NCI-H82 (cell line): ENCODE data around the gene MAGI1.
"Not testable (repeated sequence)": the region's sequence is repeated elsewhere in the genome, so short reads cannot be mapped to it uniquely, and the experiment has no call there.

ENCODE experiments used
- DNase-seq: peaks from one replicate; lab custom pipeline; 2025; lab: John Stamatoyannopoulos, UW

MAGI1 gene

DNA sequence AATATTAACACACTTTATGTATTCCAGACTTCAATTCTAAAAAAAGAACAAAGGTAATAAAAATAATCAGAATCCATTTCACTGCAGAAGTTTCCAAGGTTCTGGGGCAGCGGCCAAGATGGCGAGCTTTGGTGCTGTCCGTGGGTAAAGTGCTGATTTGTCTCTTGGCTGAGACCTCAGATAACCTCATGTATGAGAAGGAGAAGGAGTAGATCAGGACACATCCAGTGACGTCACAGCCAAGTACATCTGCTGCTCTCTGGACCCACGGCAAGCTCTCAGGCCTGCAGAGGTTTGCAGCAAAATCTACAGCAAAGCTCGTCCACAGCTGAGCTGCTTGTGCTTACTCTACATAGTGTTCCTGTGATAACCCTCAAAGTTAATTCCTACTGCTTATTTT is 165.7 kb downstream of the MAGI1 start:
- peak; percentile 73 for DNase-seq

DNA sequence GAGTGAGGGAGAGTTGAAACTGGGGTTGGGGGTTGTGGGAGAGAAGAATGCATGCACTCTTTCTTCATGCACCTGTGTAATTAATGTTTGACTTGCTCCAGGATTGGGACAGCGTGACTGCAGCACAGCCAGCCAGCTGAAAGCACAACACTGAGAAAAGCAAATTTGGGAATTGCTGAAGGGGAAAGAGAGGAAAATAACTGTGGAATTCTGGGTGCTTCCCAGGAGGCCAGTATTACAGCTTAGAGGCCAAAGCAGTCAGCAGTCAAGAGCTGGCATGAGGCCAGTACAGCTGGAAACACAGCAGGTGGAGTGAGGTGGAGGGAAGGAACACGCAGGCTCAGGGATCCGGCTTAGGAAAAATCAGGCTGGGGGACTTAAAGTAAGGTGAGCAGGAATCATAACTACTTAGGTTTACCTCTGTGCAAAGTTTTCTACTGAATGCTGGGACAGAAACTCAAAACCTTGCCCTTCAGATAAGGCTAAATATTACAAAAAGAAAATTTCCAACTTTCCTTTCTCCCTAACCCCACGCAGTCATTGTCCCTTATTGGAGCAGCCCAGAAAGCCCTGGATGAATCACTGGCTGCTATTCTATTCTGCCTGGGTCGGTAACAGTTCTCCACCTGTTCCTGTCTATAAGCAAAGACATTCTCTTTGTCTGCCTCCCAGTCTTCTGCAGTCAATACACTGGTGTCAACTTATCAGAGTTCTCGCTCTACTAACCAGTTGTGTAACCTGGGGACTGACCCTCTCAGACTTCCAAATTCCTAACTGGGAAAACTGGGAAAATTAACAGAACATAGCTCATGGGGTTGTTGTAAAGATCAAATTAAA is 167.2 kb downstream of the MAGI1 start:
- DNase-seq: peak; percentile 92

DNA sequence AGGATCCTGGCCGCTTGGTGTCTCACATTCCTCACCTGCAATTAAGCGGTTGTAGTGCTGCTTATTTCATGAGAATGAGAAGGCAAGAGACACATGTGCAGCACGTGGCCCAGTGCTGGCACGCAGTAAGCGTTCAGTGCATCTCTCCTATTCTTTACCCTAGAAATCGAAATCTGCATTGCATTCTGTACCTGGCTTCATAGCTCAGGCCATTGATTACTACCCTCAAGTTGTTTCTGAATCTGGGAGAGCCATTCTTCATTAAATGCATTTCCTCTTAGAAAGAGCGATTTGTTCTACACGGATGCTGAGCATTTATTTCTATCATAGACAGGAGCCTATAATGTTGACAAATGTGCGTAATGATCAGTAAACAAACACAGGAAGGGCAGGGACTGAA is 168.9 kb downstream of the MAGI1 start:
- DNase-seq: no peak

DNA sequence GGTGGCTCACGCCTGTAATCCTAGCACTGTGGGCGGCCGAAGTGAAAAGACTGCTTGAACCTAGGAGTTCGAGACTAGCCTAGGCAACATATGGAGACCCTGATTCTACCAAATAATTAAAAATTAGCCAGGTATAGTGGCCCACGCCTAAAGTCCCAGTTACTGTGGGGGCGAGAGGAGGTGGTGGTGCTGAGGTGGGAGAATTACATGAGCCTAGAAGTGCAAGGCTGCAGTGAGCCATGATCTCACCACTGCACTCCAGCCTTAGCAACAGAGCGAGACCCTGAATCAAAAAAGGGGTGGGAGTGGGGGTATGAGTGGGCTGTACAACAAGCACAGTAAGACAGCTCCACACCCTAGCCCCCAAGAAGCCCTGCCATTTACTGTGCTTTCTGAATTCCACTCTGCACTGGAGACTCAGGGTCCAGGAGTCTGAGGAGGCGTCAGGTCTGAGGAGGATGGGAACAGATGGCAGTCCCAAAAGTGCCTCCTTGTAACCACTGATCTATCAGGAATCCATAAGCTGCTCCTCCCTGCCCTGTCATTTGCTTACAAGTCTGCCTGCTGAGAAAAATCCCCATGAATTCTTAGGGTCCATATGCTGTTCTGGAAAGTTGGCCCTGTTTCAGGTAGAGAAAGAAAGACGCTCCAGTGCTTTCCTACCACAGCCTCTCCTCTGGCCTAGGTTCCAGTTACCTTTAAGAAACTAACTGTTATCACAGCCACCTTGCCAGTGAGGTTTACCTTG is 171.1 kb downstream of the MAGI1 start:
- peak; percentile 80 for DNase-seq

DNA sequence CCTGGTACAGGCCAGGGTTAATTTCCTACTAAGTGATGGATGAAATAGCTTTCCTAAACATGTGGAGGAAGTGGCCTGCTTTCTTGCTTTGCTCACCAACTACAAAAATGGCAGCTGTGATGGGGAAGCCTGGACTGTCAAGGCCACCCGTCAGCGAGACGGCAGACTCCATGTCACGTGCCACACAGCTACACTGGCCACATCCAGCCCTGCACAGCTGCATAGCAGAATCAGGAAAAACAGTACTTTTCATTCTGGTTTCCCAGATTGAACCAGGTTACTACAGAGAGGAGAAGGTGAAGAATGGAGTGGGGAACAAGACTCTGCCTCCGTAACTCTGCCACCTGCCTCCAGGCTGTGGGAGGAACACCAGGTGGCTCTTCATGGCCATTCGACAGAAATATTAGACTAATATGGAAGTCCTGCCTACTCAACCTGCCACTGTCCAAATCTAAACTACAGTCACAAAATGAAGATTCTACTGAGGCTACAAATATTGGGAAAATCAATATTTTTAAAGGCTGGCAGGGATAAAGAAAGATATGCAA is 174.3 kb downstream of the MAGI1 start:
- no peak for DNase-seq

DNA sequence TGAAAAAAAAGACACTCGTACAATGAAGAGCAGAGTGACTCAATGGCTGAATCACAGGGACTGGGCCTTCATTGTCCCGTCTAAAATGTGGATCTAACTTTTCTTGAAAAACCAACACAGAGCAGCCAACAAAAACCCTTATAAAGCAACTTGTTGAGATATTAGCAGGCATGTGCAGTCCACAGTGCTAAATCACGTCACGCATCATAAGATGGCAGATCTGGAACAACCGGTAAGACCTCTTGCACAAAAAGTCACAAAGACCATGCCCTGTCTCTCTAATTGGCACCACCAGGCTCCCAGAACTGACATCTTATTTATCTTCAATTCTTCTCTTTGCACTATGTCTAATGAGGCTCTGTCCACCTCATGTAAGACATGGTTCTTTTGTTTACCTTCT is 177.0 kb downstream of the MAGI1 start:
- DNase-seq: no peak

DNA sequence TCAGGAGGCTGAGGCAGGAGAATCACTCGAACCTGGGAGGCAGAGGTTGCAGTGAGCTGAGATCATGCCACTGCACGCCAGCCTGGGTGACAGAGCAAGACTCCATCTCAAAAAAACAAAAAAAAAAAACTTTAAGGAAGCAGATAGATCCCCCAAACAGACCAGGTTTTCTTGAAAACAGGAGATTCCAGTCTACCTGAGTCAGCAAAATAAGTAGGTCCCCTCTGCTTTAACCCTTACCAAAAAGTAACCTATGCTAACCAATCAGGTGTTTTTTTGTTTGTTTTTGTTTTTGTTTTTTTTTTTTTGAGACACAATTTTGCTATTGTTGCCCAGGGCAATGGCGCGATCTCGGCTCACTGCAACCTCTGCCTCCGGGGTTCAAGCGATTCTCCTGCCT is 179.1 kb downstream of the MAGI1 start:
- DNase-seq: not testable (repeated sequence)

DNA sequence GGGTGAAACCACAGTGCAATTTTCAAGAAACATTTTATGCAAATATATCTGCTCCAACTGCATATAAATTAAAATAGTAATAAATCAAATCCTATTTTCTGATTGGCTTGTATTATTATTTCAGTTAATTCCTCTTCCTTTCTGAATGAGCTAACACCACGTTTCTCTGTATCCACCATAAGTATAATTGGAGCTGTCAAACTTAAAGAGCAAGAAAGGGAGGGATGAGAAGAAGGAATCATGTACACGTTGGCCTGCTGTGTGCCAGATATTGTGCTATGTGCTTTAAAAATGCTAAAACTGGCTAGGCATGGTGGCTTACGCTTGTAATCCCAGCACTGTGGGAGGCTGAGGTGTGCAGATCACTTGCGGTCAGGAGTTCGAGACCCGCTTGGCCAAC is 180.0 kb downstream of the MAGI1 start:
- no peak for DNase-seq

DNA sequence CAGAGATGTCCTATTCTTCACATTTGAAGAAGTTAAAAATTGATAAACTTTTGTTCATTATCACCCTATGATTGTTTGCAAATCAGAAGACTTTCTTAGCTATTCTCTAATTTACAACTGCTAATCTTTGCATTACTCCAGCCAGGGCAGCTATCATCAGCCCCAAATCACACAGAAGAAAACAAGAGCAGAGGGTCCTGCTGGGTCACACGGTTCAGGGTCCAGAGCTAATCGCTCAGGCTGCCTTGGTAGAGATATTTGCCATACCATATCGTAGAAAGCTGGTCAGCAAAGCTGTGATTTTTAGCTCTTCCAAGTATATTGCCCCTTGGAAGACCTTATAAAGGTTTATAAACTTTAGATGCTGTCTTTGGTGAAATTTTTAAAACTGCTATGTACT is 181.4 kb downstream of the MAGI1 start:
- DNase-seq: no peak

DNA sequence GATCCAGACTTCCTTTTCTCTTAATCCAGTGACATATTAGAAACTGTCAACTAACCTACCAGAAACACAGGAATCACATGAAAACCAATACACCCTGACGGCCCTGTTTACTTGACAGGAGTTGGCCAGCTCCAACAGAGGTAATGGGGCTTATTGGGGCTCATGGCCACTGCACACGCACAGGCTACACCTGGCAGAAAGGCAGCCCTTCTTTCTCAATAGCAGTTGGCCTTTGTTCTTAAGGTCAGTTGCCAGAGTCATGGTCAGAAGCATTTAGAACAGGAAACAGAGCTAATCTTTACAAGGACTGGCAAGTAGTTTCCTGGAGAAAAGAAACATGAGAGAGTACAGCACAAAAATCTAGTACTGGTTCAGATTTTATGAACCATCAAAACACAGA is 181.8 kb downstream of the MAGI1 start:
- DNase-seq: no peak

DNA sequence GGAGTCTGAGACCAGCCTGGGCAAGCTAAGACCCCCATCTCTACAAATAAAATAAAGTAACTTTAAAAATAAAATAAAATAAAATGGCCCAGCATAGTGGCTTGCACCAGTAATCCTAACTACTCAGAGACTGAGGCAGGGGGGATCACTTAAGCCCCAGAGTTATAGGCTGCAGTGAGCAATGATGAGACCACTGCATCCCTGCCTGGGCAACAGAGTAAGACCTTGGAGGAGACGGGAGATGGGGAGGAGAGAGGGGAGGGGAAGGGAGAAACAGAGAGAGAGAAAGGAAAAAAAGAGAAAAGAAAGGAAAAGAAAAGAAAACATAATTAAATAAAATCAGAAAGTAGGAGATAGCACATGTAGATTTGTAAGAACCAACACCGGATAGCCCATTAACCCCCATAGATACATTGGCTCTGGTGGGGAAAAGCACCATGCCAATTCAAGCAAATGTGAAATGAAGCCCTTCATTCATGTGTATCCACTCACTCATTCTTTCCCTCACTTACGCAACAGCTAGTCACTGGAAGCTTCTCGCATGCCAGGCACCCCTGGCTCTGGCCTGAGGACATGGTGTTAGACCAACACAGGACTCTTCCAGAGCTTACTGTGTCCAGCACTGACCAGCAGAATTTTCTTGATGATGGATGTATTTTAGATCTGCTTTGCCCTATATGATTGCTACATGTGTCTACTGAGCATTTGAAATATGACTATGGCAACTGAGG is 183.2 kb downstream of the MAGI1 start:
- DNase-seq: no peak

DNA sequence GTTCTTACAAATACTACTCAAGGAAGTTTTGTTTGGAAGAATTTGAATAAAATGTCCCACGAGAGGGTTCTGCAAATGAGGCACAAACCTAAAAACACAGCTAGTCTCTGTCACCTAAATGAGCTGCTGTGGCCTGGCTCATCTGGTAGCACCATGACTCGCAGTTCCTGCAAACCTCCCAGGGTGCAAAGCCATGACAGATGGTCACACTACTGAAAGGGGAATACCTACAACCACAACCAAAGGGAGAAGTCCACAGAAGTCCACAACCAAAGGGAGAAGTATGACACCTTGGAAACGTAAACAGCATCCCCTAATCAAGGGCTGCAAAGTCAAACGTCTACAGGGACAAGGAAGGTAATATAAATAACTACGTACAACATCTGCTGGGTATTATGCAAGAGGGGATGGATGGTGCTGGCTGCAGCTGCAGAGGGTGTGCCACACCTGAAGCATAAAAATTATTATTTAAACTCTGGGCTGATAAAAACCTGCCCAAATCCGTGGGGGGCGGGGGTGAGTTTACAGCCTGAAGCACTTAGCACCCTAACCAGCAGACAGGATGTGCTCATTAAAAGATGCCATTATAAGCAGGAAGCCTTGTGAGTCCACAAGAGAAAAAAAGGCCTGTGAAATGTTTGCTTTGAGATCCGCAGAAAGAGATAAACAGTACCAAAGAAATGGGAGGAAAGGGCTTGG is 184.0 kb downstream of the MAGI1 start:
- peak; percentile 41 for DNase-seq

DNA sequence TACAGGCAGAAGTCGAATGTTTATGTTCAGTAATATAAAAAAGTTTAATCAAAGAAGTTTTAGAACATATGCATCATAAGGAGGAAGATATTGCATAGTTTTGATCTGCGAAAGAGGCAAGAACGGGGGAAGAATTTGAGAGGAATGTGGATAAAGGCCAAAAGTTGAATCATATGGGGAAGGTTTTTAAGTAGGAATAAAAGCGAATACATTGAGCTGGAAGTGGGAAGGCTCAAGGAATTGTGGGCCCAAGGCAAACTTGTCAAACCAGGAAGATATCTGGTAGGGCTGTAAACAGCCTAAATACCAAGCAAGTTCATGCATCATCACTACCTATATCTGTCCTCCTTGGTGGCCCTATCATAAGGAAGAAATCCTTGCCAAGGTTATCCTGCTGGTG is 186.9 kb downstream of the MAGI1 start:
- DNase-seq: no peak

DNA sequence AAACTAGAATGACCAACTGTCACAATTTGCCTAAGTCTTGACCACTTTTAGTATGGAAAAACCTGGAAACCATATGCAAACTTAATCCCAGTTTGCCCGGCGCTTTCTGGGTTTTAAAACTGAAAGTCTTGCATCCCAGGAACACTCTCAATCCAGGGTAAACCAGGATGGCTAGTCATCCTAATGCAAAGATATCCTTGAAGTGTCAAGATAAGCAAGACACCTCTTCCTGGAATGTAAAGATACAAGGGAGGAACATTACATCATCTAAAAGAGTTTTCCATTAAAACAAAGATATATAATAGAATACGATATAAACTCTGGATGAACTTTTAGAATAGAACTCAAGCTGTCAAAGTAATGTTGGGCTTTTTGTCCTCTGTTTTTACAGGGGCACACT is 188.5 kb downstream of the MAGI1 start:
- DNase-seq: no peak

DNA sequence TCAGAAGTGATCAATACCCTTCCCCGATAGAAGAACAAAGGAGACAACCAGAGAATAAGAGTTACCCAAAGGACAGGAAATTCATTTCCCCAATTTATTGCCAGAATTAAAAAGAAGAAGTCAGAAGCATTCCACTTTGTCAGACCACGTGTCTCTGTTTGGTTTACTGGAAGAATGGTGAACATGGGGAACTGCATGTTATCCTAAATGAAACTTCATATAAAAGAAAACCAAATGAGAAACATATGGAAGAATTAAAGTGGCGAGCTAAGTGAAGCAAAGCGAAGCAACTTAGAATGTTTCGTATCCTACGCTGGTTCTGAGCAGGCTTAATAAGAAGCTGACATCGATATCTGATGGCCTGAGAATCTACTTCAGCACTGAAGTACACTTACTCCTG is 190.7 kb downstream of the MAGI1 start:
- no peak for DNase-seq

DNA sequence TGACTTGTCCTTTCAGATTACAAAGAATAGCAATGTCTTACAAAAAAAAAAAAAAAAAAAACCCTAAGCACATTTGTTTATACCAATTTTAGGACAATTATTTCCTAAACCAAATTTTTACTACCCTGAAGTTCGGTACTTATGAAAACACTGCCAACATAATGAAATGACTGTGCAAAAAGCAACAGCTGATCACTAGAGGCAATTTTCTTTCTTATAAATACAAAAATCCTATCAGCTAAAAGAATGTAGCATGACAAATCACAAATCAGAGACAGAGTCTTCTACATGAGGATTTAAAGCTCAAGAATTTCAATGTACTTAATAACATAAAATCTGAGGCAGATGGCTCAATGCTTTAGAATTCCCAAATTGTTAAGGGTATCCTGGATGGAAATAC is 191.8 kb downstream of the MAGI1 start:
- DNase-seq: no peak

DNA sequence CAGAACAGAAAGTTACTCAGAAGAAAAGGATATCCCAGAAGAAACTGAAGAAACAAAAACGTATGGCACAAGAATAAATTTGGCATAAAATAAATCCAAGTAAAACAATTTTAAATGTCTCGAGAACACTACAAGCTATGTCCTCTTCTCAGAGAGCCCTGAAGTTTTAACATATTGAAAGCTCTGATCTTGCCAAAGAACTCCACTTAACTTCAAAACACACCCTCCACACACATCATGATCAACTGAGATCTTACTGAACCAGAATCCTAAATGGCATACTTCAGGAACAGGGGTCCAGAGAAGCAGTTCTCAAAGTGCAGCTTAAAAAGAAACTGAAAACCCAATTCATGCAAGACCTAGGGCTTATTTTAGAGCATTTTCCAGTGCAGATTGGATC is 194.3 kb downstream of the MAGI1 start:
- DNase-seq: no peak

DNA sequence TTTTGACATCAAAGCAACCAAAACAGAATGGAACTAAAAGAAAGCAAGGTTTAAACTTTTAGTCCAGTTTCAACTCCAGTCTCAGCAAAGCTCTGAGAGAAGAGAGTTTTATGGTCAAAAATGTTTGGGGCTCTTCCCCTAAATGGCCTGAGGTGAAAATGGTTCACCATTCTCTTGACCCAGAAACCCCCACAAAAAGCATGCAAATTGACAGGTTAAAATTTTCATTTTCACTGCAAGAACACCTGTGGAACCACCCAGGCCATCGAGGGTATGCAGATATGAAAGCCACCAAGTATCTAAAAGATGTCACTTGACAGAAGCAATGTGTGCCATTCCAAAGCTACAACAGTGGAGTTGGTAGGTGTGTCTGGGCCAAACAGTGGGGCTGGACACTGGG is 195.0 kb downstream of the MAGI1 start:
- no peak for DNase-seq

DNA sequence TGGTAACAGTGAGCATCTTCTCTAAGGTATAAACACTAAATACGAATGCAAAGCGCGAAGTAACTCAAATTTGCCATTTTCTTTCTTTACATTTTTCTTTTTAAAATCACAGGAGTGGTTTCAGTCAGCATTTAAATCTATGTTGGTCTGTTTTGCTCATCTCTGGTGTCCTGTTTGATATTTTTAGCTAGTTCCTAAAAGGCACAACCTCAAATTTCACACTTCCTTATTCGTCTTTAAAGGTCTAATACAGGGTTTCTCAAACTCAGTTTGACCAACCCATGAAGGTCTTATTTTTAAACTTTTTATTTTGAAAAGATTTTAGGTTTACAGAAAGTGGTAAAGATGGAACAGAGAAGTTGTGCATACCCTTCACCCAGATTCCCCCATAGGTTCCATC is 201.1 kb downstream of the MAGI1 start:
- no peak for DNase-seq

DNA sequence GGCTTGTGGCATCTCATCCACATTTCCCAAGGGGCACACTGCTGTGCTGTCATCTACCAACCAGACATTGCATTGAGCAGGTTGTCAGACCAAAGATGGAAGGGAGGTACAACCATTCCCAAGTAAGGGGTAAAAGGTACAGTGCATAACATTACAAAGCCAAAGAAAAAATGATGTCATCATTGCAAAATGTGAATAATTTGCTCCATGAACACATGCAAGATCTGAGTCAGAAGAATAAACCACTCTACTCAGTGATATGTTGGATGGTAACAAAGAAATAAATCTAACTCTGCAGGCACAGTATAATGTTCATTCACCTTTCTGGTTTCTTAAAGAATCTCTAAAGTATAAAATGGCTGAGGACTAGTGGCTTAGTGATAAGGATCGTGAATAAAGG is 202.7 kb downstream of the MAGI1 start:
- no peak for DNase-seq

DNA sequence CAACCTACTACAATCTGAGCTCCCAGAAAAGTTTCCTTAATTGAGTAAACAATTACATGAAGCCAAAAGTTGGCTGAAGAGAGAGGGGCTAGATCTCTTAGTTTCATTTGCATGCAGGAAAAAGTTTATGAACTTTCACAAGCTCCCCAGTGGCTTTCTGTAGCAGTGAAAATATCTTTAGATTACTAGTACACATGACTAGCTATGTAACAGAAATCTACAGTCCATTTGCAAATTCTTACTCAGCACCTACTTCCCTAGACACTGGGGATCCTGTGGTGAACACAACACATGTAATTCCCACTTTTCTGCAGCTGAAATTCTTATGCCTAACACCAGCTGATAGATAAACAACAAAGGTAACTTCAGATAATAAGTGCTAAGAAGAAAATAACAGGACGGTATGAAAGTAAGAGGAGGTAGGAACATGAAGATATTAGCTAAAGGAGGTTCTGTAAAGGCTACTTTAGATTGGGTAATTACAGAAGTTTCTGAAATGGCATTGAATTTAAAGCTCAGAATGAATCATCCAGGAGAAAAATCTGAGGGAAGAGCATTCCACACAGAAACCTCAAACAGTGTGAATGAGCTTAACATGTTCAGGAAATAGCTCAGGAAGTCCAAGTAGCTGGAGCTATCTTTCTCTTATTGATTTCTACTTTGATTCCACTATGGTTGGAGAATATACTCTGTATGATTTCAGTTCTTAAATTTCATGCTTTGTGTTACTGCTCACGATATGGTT is 204.8 kb downstream of the MAGI1 start:
- DNase-seq: no peak
